Cerebellar cortex (tissue), 1 donor: ENCODE results near the gene TBC1D4.

ENCODE experiments used
- DNase-seq: peaks from one replicate; pipeline ENCODE4 v3.0.0-alpha.2; 2015; ENCODE audit warnings: low spot score

The TBC1D4 gene

GRCh38 chr13:75416327-75417011 lies 65.5 kb downstream of the TBC1D4 start:
- peak; percentile 14 for DNase-seq

GRCh38 chr13:75415694-75416093 lies 66.3 kb downstream of the TBC1D4 start:
- no peak for DNase-seq

GRCh38 chr13:75415171-75415570 lies 66.8 kb downstream of the TBC1D4 start:
- DNase-seq, result no peak

GRCh38 chr13:75414036-75414827 lies 67.7 kb downstream of the TBC1D4 start:
- DNase-seq, result no peak

- no peak for DNase-seq
Observed at GRCh38 chr13:75411924-75412537, 69.9 kb downstream of the TBC1D4 start.

- DNase-seq, result no peak
Observed at GRCh38 chr13:75410207-75410606, 71.8 kb downstream of the TBC1D4 start.

- no peak for DNase-seq
Observed at GRCh38 chr13:75407998-75408397, 74.0 kb downstream of the TBC1D4 start.

GRCh38 chr13:75407473-75407872 lies 74.5 kb downstream of the TBC1D4 start:
- no peak for DNase-seq

- no peak for DNase-seq
Observed at GRCh38 chr13:75405976-75406703, 75.8 kb downstream of the TBC1D4 start.

- DNase-seq, result no peak
Observed at GRCh38 chr13:75404726-75405125, 77.2 kb downstream of the TBC1D4 start.

- no peak for DNase-seq
Observed at GRCh38 chr13:75402787-75403186, 79.2 kb downstream of the TBC1D4 start.

- DNase-seq, result no peak
Observed at GRCh38 chr13:75400775-75401174, 81.2 kb downstream of the TBC1D4 start.

GRCh38 chr13:75399879-75400217 lies 82.1 kb downstream of the TBC1D4 start:
- no peak for DNase-seq

- no peak for DNase-seq
Observed at GRCh38 chr13:75399168-75399878, 82.6 kb downstream of the TBC1D4 start.

- DNase-seq, result no peak
Observed at GRCh38 chr13:75398072-75398471, 83.9 kb downstream of the TBC1D4 start.

- no peak for DNase-seq
Observed at GRCh38 chr13:75395901-75396300, 86.1 kb downstream of the TBC1D4 start.

- no peak for DNase-seq
Observed at GRCh38 chr13:75395066-75395465, 86.9 kb downstream of the TBC1D4 start.

- DNase-seq, result no peak
Observed at GRCh38 chr13:75393839-75394520, 88.0 kb downstream of the TBC1D4 start.

- DNase-seq, result no peak
Observed at GRCh38 chr13:75391432-75392100, 90.4 kb downstream of the TBC1D4 start.

- DNase-seq, result no peak
Observed at GRCh38 chr13:75390229-75390628, 91.7 kb downstream of the TBC1D4 start.

- no peak for DNase-seq
Observed at GRCh38 chr13:75385708-75386083, 96.3 kb downstream of the TBC1D4 start.
